Measurements from ENCODE around the gene SELENBP1.
A peak's percentile ranks its signal among the peaks of the same experiment; 100 is the strongest.
"Not testable (repeated sequence)": the region's sequence is repeated elsewhere in the genome, so short reads cannot be mapped to it uniquely, and the experiment has no call there.

The SELENBP1 gene

DNA sequence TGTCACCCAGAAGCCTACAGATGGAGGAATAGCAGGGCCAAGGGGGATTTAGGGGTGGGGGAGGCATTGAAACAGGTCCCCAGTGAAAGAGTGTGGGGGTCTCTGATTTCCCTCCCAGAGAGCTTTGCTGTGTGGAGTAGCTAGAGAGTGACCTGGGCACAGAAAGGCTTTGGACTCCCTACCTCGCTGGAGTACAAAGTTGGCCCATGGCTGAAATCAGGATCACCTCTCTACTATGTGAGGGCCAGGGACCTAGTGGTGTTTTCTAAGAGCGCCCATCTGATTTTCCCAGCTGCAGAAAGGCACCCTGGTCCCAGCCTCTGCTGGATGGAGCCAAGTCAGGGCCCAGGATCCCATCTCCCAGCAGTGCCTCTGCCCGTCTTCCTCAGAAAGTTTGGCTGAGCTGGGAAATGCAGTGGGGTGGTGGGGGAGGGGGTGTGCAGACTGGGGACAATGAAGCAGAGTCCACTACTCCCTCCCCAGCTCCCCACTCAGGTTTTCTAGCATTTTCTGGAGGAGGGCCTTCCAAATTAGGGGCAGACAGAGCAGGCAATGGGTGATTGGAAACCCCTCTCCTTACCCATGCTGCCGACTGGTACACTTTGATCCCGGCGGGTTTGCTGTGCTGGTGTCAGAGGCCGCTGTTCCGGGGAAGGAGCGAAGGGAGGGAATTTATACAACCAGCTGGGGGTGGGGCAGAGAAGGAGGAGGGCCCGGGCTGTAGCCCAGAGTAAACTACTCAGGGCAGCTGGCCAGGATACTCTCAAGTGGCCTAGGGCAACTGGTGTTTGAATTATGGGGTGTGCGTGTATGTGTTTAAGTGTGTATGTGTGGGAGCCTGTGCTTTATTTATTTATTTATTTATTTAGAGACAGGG lies at the start of gene SELENBP1:
TSS of gene SELENBP1 (minus strand) at position 648 of the 877 bp plus-strand sequence. CDS start at position 584, 64 bp downstream.
- DNase-seq = no peak

DNA sequence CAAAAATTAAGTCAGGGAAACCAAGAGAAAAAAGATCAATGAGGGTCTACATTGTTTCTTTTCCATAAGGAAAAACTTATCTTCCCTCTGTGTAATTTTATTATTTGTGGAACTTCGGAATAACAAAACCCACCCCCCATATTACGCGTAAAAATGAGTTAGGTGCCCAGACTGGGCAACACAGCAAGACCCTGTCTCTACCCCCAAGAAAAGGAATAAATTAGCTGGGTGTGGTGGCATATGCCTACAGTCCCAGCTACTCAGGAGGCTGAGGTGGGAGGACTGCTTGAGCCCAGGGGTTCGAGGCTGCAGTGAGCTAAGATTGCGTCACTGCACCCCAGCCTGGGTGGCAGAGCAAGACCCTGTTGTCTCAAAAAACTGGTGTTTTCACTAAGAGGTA lies 47.3 kb upstream of the SELENBP1 start:
- DNase-seq = no peak

GRCh38 chr1:151418081-151418480 lies 45.6 kb upstream of the SELENBP1 start:
- DNase-seq = no peak

DNA sequence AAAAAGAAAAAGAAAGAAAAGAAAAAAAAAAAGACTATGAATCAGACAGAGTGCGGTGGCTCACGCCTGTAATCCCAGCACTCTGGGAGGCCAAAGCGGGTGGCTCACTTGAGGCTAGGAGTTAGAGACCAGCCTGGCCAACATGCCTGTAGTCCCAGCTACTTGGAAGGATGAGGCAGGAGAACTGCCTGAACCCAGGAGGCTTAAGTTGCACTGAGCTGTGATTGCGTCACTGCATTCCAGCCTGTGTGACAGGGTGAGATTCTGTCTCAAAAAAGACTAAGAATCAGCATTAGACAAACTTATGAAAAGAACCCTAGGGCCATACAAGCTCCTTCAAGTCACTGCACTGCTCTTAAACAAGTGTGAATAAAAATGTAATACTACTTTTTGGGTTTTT lies 43.7 kb upstream of the SELENBP1 start:
- no peak for DNase-seq

DNA sequence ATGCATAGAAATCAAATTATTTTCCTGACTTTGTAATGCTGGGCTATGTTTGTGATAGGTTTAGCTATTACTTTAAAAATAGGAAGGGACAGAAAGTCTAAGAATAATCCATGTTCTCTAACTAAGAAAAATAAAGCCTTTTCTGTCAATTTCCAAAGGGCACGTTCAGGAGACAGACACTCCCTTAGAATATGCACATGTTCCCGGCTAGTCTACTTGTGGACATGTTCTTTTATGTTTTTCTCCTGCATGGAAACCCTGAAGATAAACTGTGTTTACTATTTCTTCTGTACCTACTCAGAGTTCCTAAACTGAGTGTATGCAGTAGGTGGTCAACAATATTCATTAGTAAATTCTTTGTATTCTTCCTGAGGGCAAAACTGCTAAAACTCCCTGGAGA lies 39.4 kb upstream of the SELENBP1 start:
- DNase-seq = no peak

DNA sequence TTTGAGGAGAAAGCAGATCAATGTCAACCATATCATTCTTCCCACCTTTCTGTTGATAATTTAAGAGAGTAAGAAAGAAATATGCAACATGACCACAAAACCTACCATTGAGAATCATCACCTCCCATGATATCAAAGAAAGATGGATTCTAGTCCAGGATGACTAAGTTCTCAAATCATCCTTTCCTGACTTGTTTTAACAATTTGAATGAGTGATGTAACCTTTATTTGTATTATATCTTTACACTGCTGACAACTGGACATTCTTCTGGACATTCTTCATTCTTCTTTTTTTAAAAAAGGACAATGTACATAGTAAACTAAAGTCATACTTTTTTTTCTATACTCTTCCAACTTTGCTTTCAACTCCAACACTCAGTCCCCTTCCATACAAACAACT lies 36.4 kb upstream of the SELENBP1 start:
- DNase-seq = no peak

DNA sequence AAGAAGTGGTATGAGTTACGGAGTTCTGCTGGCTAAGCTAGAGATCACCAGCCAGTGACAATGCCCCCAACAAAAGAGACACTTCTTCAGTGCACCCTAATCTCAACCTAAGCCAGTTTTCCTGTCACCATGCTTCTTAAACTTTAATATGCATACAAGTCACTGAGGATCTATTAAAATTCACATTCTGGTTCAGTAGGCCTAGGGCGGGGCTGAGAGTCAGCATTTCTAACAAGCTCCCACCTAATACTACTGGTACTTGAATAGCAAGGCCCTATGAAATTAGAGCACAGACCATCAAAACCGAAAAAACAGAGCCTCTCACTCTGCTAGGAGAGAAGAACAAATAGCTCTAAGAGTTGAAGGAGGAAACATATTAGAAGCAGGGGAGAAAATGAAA lies 34.8 kb upstream of the SELENBP1 start:
- no peak for DNase-seq

DNA sequence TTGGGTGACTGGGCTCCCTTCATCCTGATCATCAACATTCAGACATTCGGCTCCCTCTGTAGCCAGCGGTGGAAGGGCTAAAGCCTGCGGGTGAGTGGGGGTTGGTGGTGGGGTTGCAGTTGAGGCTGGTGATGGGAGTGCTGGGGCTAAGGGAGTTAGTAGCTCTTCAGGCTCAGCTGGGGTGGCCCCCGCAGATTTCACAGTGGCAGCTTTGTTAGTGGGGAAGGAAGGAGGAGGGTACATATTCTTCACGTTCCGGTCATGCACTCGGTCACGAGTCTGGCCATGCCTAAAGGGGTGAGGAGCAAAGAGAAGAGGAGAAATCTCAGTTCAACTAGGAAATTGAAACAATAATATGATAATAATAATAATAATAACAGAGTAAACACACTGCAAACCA lies 33.7 kb upstream of the SELENBP1 start:
- DNase-seq = no peak

DNA sequence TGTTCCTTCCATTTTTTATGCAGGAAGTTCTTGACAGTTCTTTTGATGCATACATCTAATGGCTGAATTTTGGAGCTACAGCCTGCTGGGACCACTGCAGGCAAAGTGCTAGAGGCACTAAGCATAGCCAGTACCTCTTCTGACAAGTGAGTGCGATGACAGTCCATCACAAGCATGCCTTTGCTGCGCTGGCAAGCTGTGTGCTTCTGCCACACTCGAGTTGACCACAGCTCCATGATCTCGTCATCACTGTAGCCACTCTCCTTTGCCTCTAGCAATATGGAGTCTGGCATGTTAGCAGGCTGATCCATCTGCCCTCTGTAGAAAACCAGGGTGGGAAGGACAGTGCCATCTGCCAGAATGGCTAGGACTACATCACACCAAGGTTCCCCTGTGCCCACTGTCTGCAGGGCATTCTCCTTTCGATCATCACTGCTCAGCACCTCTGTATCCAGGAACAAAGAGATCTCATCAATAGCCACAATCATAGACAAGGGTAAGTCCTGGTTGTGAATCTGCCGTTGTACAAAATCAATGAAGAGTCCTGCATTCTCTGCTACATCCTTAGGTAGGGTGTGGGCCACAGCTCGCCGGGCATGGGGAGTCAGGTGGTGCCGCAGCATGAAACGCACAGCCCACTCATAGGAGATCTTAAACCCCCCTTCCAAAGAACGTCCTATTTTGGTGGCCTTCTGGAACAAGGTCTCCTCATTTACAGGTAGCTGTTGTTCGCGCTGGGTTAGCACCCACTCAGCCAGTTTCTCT lies 32.9 kb upstream of the SELENBP1 start:
- DNase-seq = no peak

- DNase-seq = no peak
Observed at GRCh38 chr1:151403612-151404011, 31.1 kb upstream of the SELENBP1 start.

DNA sequence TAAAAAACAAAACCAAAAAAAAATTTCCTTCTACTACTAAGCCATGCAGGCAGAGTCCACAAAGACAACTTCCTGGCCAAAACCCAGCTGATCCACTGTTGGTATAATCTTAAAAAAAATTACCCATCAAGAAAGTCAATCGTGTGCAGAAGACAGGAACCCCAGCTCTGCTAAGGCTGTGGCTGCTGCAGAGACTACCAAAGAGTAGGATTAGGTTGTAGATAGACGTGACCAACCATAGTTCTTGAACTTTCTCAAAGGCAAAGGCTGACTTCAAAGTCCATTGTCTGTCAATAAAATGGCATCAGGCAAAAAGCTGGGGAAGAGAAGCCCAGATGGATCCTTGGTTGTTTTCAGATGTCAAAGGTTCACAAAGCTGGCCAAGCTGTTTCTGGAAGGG lies 30.3 kb upstream of the SELENBP1 start:
- no peak for DNase-seq

- no peak for DNase-seq
Observed at GRCh38 chr1:151401860-151402259, 29.4 kb upstream of the SELENBP1 start.

GRCh38 chr1:151401125-151401788 lies 28.8 kb upstream of the SELENBP1 start:
- DNase-seq = no peak

- peak; percentile 99 for DNase-seq
Observed at GRCh38 chr1:151399324-151400171, 27.0 kb upstream of the SELENBP1 start, which contains the start of gene PSMB4. Gene PSMB4, plus strand, starts transcription at chr1:151399573. Its CDS starts 15 bp downstream, at chr1:151399588.

GRCh38 chr1:151396265-151396664 lies 23.8 kb upstream of the SELENBP1 start:
- DNase-seq = not testable (repeated sequence)

DNA sequence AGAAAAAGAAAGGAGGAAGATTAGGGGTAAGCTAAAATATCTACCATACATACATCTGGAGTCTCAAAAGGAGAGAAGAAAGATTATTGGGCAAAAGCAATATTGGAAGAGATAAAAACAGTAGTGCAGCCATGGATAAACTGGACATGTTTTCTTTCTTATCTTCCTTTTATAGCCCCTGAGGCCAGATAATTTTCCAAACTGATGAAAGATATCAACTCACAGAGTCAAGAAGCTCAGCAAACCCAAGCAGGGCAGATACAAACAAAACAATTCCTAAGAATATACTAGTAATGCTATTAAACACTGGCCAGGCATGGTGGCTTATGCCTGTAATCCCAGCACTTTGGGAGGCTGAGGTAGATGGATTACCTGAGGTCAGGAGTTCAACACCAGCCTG lies 21.1 kb upstream of the SELENBP1 start:
- no peak for DNase-seq

DNA sequence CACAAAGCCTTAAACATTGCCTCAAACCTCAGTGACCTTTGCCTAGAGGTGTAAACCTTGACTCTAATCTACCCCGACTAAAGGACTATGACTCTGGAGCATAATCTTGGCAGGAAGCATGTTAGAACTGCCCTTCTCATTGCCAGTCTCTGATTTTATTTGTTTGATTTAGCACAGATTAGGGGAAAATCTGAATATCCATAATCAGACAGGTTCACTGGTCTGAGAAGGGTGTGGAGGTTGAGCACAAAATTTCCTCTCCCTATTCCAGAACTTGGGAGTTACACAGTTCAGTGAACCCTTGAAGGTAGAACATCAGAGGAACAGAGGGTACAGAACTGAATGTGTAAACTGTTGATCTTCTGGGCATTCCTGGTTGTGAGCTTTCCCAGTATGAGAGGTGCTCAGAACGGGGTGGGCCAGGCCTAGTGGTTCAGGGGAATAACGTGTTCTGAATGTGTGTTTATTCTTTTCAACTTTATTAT lies 18.6 kb upstream of the SELENBP1 start:
- no peak for DNase-seq

- DNase-seq = not testable (repeated sequence)
Observed at GRCh38 chr1:151390221-151391078, 17.9 kb upstream of the SELENBP1 start.

- no peak for DNase-seq
Observed at GRCh38 chr1:151386002-151386401, 13.5 kb upstream of the SELENBP1 start.

GRCh38 chr1:151384584-151384983 lies 12.1 kb upstream of the SELENBP1 start:
- DNase-seq = no peak

All from NCI-H526 treated with DMSO at 0.1 percent for 48 hours (cell line).